ENCODE measurements around the gene HECTD4. TPM values are rescaled to one million over a fixed set of nuclear protein-coding genes. Genes with fewer than 3 reads are reported as not detected.
A peak's percentile ranks its signal among the peaks of the same experiment; 100 is the strongest.

Gene HECTD4
- total and polyA plus RNA-seq, 2 experiments from 2014 or later: 29.4 to 33.7 TPM

DNA sequence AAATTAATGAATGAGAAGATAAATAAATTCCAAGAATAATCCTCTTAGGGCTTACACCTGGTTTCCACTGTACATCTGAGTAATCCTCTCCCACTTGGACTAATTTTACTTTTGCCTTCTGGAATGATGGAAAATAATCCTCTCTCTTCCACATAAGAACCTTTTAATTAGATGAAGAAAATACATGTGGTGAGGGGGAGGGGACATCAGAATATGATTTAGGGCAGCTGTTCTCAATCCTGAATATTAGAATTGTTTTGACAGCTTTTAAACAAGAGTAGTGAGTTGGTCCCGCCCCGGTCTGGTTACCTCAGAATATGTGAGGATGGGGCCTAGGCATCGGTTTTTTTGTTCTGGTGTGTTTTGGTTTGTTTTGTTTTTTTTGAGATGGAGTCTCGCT is 51.5 kb downstream of the HECTD4 start:
- Histone ChIP-seq H3K27me3 (no peaks in the 10 kb centered on the region), H3K27ac (no peak overlapping the region), H3K4me3 (no peak overlapping the region), H3K36me3 (no peaks in the 10 kb centered on the region), H3K9me3 (ENCODE audit: low read depth) (no peaks in the 10 kb centered on the region), H3K4me1 (ENCODE audit: low read depth) (no peaks in the 10 kb centered on the region)
- TF ChIP-seq, protein P1, sequence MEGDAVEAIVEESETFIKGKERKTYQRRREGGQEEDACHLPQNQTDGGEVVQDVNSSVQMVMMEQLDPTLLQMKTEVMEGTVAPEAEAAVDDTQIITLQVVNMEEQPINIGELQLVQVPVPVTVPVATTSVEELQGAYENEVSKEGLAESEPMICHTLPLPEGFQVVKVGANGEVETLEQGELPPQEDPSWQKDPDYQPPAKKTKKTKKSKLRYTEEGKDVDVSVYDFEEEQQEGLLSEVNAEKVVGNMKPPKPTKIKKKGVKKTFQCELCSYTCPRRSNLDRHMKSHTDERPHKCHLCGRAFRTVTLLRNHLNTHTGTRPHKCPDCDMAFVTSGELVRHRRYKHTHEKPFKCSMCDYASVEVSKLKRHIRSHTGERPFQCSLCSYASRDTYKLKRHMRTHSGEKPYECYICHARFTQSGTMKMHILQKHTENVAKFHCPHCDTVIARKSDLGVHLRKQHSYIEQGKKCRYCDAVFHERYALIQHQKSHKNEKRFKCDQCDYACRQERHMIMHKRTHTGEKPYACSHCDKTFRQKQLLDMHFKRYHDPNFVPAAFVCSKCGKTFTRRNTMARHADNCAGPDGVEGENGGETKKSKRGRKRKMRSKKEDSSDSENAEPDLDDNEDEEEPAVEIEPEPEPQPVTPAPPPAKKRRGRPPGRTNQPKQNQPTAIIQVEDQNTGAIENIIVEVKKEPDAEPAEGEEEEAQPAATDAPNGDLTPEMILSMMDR (IDR thresholded peaks at IDR 0.05; ENCODE audit: low read depth, low read length): no peak
- DNase-seq (ENCODE audit: low read depth in 1 of 2, low spot score in 1 of 2): no peak

DNA sequence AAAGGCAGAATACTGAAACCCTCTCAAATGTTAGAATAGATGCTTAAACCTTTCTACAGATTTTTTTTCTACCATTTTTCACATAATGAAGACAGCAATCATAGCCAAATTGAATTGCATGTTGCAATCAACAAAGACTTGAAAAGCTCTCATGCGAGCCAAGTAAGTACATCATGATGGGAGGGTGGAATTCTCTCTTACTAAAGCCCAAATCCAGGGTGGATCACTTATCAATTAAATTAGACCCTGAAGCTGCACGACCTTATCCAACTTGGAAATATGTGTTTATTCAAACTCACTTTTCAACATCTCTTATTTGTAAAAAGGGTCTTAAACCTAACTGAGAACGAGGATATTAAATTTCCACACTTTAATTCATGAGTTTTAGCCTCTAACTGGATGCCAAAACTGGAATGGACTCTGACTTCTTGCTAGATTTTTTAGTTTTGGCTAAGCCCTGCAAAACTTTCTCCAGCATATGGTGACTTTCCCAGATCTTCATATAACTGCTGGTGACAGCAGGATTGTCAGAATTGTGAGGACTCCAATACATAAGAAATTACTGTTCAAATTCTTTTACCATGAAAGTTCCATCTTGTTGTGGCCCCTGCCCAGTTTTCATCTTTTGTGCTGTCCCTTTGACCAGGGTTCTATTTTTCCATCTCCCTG is 53.6 kb downstream of the HECTD4 start:
- Histone ChIP-seq H3K27ac (no peak overlapping the region), H3K4me3 (no peak overlapping the region), H3K9me3 (ENCODE audit: low read depth) (no peaks in the 10 kb centered on the region), H3K27me3 (no peaks in the 10 kb centered on the region), H3K36me3 (no peaks in the 10 kb centered on the region), H3K4me1 (ENCODE audit: low read depth) (peaks cover 5% of the 10 kb centered on the region)
- peak in 1 of 2 donors; percentile 22 for DNase-seq (ENCODE audit: low read depth in 1 of 2, low spot score in 1 of 2)
- TF ChIP-seq, protein P1 (IDR thresholded peaks at IDR 0.05; ENCODE audit: low read depth, low read length): no peak

DNA sequence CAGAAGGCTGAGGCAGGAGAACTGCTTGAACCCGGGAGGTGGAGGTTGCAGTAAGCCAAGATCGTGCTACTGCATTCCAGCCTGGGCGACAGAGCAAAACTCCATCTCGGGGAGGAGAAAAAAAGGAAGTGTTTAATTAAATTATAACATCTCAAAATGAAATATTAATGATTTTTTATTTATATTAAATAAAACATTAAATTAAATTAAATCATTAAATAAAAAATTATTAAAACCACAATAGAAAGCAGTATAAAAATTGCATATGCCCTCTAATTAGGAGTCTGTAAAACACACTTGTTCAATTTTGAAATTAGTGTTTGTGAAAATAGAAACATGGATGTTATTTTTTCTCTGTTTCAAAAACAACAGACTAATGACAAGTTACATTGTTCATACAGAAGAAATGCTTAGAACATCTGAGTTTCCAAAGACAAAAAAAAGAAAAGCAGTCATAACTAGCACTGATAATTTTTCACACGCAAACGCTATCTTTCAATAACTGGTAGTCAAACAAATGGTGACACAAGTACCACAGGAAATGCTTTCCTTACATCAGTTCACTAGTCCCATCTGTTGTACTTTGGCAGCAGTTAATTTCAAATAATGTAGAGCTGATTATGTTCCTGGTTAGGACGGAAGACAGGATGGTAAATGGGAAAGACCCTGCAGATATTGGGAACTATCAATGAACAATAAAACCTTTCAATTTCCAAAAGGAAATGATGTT is 54.9 kb downstream of the HECTD4 start:
- Histone ChIP-seq H3K27me3 (no peaks in the 10 kb centered on the region), H3K4me1 (ENCODE audit: low read depth) (peaks cover 5% of the 10 kb centered on the region), H3K27ac (no peak overlapping the region), H3K4me3 (no peak overlapping the region), H3K9me3 (ENCODE audit: low read depth) (no peaks in the 10 kb centered on the region), H3K36me3 (no peaks in the 10 kb centered on the region)
- DNase-seq (ENCODE audit: low read depth in 1 of 2, low spot score in 1 of 2): no peak
- TF ChIP-seq, protein P1 (IDR thresholded peaks at IDR 0.05; ENCODE audit: low read depth, low read length): no peak

DNA sequence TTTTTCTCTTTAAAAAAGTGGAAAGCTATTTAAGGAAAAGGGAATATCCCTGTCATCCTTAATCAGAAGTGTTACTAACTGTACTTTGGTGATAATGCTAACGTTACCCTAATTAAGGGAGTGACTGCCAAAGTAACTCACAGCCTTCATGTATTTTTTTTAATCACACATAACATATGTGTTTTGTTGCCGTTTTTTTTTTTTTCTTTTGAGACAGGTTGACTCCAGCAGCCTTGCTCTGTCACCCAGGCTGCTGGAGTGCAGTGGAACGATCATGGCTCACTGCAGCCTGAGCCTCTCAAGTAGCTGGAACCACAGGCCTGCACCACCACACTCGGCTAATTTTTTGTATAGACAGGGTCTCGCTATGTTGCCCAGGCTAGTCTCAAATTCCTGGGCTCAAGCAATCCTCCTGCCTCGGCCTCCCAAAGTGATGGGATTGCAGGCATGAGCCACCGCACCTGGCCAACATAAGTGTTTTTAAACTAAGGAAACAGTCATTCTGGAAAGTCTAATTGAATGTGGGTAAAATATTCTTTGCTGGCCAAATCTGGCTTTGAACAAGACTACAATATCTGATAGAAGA is 56.5 kb downstream of the HECTD4 start:
- Histone ChIP-seq H3K4me3 (no peak overlapping the region), H3K27ac (no peak overlapping the region), H3K36me3 (no peaks in the 10 kb centered on the region), H3K27me3 (no peaks in the 10 kb centered on the region), H3K9me3 (ENCODE audit: low read depth) (no peaks in the 10 kb centered on the region), H3K4me1 (ENCODE audit: low read depth) (peaks cover 5% of the 10 kb centered on the region)
- TF ChIP-seq, protein P1 (IDR thresholded peaks at IDR 0.05; ENCODE audit: low read depth, low read length): no peak
- DNase-seq (ENCODE audit: low read depth in 1 of 2, low spot score in 1 of 2): no peak

DNA sequence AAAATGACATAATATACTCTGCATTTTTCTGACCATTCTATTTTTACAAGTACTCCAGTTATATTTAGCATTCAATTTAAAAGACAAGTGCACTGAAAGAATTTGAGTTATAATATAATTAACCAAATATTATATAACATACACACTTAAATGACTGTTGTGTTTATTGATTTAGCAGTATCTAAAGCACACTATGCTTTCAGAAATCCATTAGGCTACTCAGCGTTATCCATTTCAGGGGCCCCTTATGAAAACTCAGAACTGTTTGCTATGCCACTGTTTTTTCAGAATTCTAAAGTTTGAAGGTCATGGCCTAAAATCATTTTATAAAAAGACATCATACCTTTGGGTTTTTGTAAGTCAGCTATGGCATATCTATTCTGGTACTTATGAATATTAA is 57.1 kb downstream of the HECTD4 start:
- Histone ChIP-seq H3K9me3 (ENCODE audit: low read depth) (no peaks in the 10 kb centered on the region), H3K27me3 (no peaks in the 10 kb centered on the region), H3K4me1 (ENCODE audit: low read depth) (peaks cover 5% of the 10 kb centered on the region), H3K36me3 (no peaks in the 10 kb centered on the region), H3K4me3 (no peak overlapping the region), H3K27ac (no peak overlapping the region)
- no peak for DNase-seq (ENCODE audit: low read depth in 1 of 2, low spot score in 1 of 2)
- TF ChIP-seq, protein P1 (IDR thresholded peaks at IDR 0.05; ENCODE audit: low read depth, low read length): no peak
